Activated CD8-positive, alpha-beta memory T cell treated with anti-CD3 and anti-CD28 coated beads for 48 hours (primary cell): ENCODE data around the gene SARS2.
A peak's percentile ranks its signal among the peaks of the same experiment; 100 is the strongest.
"Not testable (repeated sequence)": the region's sequence is repeated elsewhere in the genome, so short reads cannot be mapped to it uniquely, and the experiment has no call there.

Source experiments
- DNase-seq, 3 experiments: peaks; one replicate each; pipeline ENCODE4 v3.0.0-alpha.2; 2020; ENCODE audit warnings: low read depth in 2 of 3, low spot score in 2 of 3

Gene SARS2

DNA sequence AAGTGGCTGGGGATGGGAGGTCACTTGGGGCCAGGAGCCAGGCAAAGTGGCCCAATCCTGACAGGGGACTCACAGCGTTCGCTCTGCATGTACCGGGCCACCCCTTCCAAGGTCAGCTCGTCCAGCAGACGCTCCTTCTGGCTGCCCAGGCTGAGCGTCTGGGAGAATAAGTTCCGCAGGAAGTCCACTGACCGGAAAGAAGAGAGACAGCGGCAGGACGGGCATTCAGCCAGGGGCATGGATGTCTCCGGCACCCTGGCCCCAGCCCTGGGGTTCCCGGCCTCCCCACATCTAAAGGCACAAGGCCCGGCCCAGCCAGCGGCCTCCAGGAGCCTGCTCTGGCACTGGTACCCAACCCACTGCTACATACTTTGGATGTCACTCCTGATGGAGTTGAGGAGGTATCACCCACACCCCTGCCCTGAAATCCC is 37.2 kb downstream of the SARS2 start:
- no peak for DNase-seq

DNA sequence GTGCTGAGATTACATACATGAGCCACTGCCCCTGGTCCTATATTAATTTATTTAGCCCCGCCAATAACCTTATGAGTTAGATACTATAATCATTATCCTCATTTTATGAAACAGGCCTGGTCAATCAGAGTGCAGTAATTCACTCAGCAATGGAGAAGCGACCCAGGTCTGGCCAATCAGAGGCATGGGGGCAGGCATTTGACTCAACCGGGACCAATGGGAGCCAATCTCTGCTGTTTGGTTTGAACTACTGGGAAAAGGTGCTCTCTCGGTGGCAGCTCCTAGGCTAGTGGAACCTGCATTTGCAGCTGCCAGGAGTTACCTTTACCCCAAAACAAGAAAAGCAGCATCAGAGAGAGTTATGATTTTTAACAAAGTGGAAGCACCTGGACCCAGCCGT is 37.7 kb downstream of the SARS2 start:
- no peak for DNase-seq

DNA sequence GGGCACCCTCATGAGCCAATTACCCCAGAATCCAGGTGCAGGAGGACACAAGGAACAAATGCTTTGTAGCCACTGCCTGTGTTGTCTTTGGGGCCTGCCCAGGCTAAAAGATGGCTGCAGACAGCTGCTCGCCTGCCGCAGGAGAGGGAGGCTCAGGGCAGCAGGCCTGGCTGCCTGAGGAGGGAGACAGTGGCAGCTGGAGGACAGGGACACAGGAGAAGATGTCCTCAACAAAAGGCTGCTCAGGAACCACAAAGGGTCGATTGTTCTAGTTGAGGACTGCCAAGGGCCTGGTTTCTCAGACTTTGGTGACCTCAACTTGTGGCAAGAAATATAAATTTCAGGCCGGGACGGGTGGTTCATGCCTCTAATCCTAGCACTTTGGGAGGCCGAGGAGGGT is 38.8 kb downstream of the SARS2 start:
- DNase-seq, result no peak

DNA sequence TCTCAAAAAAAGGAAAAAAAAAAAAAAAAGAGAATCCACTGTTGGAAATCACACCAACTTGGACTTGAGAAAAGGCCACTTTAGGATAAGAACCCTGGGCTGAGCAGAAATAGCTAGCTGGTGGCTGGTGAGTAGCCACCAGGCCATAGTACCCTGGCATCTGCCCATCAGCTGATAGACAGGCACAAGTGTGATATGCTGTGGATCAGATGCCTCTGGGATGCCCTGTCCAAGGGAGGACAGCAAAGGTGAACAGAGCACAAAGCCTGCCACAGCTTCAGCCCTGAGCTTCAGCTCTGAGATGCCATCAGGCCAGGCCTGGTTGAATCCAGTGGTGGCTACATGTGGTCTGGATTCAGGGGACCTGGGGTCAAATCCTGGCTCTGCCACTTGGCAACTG is 39.9 kb downstream of the SARS2 start:
- no peak for DNase-seq

DNA sequence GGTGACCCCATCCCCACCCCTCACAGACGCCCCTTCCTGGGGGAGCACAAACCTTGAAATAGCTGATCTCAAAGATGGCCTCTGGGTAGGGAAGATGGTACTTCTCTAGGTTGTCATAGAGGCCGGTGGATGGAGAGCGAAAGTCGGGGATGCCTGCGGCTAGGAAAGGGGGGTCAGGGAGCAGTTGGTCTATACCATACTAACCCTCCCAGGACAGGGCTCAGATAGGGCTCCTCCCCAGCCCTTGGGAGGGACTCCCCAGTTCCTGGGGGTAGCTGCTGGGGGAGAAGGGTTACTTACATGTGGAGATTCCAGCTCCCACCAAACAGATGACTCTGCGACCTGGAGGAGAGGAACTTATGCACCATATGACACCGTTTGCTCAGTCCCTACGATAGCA is 40.8 kb downstream of the SARS2 start:
- DNase-seq, result no peak

DNA sequence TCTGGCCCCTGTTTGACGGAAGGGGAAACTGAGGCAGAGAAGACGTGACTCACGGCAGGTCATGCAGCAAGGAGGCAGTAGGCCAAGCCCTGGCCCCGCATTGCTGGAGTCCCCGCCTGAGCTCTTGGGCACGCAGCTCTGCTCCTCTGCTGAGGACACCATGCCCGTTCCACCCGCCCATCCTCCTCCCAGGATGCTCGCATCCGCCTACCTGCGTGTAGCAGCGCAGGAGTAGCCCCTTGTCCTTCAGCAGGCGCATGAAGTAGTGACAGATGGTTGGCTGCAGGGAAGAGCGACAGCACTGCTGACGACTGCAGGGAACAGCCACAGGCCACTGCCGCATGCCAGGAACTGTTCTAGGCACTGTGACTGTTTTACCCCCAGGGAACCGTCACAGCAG is 41.7 kb downstream of the SARS2 start:
- no peak for DNase-seq

DNA sequence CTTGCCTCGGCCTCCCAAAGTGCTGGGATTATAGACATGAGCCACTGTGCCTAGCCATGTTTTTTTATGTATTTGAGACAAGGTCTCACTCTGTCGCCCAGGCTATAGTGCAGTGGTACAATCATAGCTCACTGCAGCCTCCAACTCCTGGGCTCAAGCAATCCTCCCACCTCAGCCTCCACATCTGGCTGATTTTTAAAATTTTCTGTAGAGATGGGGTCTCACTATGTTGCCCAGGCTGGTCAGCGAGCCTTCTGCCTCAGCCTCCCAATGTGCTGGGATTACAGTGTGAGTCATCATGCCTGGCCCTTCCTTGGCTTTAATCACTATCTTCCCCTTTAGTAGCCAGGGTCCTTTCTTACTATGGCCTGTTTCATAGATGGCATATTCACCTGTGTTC is 45.9 kb downstream of the SARS2 start:
- not testable (repeated sequence) for DNase-seq

DNA sequence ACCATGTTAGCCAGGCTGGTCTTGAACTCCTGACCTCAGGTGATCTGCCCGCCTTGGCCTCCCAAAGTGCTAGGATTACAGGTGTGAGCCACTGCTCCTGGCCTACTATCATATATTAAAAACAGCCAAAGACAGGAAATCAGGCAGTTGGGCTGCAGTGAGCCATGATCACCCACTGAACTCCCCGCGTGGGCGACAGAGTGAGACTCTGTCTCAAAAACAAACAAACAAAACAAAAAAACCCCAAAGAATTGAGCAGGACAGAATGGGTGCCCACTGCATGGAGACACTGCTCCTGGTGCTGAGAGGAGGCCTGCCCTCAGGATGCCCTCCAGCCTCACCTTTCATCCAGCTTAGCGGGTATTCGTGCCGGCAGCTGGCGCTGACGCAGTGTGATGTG is 47.3 kb downstream of the SARS2 start:
- no peak for DNase-seq

DNA sequence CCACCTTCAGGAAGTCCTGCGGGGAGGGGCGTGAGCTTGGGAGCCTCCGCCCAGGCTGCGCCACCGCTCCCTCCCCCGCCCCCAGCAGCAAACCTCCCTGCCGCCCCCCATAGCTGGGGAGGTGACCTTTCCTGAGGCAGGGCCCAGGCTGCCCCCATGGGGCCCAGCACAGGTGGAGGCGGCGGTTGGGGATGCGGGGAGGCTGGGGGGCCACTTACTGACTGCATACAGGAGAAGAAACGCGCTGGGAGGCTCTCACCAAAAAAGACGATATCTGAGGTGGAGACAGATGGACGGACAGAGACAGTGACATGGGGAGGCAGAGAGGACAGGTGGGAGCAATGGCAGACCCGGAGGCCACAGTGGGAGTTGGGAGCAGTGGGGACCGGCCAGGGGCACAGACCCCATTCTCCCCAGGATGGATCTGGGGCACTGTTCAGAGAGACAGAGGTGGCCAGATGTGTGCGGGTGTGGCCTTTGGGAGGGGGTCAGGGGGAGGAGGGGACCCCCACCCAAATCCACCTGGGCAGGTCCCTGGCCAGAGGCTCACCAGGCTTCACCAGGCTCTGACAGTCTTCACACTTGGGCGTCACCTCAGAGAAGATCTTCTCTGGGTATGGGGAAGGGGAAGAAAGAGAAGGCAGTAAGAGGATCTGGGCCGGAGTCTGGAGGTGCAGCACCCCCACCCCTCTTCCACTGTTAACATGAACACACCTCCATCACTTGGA is 49.5 kb downstream of the SARS2 start:
- DNase-seq, result no peak

DNA sequence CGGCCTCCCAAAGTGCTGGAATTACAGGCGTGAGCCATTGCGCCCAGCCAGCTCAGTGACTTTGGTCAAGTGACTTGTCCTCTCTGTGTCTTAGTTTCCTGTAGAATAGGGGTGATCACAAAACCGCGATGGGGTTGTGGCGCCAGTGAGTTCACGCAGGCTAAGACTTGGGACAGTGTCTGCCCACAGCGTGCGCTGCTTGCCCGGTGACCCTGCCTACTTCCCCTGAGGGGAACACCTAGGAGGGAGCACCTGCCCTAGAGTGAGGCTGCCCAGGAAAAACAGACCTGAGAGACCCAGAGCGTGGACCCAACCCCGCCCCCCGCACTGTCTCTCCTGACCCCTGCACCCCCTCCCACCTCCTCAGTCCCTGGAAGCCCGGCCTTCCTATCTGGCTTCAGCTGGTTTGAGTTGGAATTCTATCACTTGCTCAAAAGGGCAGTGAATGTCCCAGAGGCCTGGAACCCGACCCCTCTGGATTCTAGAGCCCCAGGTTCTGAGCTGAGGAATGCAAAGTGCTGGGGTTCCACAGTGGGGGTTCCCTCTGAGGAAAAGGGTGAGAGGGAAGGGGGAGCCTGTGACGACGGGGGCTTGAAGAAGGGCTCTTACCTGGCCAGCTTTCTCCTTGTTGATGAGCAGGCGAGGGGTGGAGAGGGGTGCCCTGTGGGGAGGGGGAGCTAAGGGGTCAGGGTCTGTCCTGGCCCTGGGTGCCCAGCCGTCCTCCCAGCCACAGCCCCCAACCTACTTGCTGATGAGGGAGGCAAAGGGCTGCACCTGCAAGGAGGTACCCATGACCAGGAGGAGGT is 50.3 kb downstream of the SARS2 start:
- no peak for DNase-seq

DNA sequence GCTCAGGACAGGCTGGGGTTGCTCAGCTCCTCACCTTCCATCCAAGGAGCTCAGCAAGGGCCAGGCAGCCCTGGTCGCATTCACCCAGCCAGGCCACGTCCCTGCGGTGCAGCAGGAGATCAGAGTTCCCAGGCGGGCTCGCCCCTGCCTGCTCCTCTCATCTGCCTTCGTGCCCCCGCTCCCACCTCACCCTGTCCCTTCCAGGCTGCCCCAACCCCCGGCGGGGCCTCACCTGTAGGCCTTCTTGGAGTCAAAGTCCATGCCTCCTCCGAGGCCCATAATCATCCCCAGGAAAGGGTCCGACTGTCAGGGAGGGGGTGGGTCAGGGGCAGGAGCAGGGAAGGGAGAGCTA is 51.2 kb downstream of the SARS2 start:
- no peak for DNase-seq

DNA sequence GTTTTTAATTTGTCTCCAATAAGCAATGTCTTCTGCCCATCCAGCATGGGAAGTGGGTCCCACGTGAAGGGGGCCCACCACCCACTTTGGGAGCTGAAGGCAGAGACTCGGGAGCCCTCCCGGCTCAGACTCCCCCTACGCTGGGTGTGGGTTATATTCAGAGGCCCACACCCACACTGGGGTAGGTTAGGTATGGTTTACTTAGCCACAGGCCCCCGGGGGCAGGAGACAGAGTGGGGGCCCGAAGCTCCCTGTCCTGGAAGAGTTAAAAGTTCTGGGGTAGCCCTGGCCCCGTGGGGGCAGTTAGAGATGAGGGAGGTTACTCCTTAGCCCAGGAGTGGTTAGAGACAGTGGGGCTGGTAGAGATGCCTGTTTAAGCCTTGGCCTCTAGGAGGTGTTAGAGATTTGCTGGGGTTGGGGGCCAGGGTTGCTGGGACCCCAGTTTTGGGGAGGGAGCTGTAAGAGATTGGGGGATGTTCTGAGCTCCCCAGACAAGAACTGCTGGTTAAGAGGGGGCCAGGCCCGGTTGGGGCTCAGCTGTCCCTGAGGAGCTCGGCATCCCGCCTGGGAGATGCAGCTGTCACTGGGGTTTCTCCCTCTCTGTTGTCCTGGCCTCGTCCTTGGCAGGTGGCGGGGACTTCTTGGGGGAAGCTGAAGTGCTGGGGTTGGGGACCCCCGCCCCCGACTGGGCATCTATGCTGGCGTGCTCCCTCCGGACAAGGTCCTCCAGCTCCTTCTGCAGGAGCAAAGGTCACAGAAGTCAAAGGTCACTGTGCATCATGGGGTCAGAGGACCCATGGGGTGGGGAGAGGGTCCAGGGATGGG is 51.8 kb downstream of the SARS2 start:
- DNase-seq, result no peak

DNA sequence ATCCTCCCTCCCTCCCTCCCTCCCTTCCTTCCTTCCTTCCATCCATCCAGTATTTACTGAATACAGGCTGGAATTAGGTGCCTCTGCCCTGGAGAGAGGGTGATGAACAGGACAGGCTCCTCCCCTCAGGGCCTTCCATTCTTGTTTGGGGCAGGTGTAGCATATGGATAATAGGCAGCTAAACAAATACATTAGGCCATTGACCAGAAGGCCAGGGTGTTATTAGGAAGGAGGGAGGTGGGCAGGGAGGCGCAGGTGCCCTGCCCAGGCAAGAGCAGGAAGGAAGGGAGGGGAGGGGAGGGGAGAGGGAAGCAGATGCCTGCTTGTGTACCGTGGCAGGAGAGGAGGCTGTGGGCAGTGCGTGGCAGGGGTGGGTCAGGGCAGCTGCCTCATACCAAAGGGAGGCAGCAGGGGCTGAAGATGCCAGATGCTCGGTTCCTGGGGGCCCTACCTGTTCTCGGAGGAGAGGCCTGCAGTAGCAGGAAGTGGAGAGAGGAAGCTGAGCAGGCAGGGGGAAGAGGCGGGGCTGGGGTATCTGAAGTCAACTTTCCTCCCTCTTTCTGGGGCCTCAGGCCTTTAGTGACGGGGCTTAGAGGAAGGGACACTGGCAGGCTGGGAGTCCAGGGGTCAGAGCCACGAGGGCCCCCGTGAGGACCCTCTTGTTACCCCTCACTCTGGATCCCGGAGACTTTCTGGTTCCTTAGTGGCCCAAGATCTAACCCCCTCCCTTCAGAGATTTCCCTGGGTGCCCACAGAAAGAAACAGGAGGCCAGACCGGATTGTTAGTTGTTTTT is 52.6 kb downstream of the SARS2 start, which contains the start of gene RINL:
RINL (minus strand) TSS at position 495 of the 794 bp plus-strand sequence. CDS start 1,533 bp downstream, outside the sequence.
- DNase-seq, result no peak

DNA sequence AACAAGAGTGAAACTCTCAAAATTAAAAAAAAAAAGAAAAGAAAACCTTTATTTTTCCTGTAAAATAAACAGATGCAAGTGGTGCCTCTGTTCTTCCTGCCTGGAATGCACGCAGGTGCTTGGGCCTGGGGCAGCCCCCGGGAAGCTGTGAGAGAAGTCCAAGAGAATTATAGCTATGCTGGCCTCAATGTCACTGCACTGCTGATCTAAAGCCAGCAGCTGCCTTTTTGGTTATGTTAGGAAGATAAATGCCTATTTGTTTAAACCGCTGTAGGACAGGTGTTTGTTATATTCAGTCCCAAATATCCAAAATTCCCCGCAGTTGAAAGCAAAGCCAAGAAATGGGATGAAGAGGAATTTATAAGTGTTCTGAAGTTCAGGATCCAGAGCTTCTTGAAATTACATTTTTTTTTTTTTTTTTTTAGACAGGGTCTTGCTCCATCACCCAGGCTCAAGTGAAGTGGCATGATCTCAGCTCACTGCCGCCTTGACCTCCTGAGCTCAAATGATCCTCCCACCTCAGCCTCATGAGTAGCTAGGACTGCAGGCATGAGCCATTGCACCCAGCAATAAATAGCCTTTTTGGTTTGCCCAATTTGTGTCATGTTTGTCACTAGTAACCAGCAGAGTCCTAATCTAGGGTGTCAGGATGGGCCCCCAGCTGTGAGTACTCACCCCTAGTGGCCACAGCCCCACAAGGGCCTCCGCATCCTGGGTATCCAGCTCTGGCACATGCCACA is 54.7 kb downstream of the SARS2 start:
- no peak for DNase-seq

DNA sequence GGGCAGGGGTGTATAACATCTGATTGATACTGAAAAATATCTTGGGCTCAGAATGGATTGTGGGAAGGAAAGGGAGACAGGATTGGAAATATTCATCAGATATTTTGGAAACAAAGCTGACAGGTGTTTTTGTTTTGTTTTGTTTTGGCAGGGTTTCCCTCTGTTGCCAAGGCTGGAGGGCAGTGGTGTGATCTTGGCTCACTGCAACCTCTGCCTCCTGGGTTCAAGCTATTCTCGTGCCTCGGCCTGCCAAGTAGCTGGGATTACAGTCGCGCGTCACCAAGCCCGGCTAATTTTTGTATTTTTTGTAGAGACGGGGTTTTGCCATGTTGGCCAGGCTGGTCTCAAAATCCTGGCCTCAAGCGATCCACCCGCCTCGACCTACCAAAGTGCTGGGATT is 57.2 kb downstream of the SARS2 start:
- DNase-seq, result not testable (repeated sequence)

DNA sequence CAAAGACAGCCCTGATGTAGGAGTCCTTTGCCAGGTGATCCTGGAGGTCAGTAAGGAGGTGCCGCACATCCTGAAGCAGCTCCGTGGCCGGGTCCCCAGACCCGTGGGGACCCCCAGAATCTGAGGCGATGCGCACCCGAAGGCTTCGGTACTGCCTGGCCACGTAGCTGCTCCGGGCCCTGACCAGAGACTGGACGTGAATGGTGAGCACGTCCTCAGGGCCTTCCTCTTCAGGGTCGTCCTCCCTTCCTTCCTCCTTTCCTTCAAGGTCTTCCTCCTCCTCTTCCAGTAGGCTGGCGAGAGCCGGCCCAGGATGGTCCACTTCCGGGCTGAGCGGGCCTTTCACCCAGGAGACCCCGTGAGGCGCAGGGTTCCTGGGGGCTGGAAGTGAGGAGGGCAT is 60.0 kb downstream of the SARS2 start:
- no peak for DNase-seq

DNA sequence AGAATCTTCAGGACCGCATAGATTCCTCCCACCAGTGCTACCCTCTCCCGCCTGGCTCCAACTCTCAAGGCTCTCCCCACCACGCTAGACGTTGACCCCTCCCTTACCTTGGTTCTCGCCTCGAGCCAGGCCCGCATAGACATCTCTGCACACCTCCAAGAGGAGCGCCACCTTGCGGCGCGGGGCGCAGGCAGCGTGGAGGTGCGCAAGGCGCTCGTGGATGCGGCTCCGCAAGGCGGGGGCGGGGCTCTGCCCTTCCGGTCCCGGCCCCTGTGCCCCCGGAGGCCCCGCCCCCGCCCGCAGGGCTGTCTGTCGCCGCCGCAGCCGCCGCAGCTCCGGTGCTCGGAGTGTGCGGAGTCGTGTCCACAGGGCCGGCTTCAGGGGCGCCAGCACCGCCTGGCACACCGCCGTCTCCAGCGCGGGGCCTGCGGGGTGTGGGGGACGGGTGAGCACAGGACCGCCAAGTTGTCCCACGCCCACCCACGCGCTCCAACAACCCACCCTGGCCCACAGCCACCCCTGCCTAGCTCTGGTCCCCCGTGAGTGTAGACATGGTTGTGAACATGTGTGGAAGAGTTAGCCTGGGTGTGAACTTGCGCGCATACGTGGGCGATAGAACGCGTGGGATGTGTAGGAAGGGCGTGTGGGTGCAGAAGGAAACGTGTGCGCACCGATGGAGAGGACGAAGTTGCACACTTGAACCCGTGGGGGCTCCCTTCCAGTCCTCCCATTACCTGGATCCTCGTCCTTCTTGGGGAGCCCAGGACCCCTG is 60.5 kb downstream of the SARS2 start:
- DNase-seq, result peak; percentile 80 to 86 (median 84)

DNA sequence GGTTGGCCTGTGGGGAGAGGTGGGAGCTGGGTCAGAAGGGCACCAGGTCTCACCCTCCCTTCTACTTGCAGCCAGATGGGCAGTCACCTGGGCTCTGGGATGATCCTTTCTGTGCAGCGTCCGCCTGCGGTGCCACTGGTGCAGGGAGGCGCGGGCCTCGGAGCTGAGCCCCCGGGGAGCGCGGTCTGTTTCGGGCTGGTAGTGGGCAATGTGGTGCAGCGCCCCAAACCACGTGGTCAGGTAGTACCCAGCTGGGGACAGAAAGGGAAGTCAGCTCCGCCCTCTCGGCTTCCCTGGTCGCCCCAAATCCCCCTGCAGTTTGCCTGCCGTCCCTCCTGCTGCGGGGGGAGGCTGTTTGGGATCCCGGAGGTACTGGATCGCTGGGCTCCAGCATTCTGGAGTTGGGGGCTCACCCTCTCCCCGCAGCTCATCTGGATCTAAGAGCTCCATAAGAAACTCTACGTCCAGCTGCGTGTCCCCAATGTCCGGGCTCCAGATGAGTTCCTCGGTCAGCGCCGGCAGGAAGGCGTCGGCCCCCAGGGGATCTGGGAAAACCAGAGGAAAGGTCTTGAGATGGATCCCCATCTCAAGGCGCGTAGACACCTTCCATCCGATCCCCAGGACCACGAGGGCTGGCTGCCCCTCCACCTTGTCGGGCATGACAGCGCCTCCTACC is 61.3 kb downstream of the SARS2 start:
- no peak for DNase-seq

DNA sequence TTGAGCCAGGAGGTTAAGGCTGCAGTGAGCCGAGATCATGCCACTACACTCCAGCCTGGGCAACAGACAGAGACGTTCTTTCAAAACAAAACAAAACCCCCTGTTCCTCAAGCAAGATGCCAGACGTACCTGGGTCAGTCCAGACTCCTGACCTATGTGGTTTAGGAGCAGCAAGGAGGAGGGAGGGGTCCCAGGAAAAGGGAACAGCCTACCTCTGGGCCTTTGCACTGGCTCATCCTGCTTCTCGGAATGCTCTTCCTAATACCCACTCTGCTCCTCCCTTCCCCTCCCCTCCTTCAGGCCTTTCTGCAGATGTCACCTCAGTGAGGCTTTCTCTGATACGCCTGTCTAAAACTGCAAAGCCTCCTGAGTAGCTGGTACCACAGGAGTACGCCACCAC is 62.0 kb downstream of the SARS2 start:
- DNase-seq, result no peak
